SKM-1 treated with dmso at 0.1 percent for 144 hours (cell line): Measurements from ENCODE around the gene PUSL1.

Source experiments
- DNase-seq: peaks from one replicate; lab custom pipeline; 2025; ENCODE audit not compliant: unreplicated experiment; lab: John Stamatoyannopoulos, UW

Gene PUSL1

DNA sequence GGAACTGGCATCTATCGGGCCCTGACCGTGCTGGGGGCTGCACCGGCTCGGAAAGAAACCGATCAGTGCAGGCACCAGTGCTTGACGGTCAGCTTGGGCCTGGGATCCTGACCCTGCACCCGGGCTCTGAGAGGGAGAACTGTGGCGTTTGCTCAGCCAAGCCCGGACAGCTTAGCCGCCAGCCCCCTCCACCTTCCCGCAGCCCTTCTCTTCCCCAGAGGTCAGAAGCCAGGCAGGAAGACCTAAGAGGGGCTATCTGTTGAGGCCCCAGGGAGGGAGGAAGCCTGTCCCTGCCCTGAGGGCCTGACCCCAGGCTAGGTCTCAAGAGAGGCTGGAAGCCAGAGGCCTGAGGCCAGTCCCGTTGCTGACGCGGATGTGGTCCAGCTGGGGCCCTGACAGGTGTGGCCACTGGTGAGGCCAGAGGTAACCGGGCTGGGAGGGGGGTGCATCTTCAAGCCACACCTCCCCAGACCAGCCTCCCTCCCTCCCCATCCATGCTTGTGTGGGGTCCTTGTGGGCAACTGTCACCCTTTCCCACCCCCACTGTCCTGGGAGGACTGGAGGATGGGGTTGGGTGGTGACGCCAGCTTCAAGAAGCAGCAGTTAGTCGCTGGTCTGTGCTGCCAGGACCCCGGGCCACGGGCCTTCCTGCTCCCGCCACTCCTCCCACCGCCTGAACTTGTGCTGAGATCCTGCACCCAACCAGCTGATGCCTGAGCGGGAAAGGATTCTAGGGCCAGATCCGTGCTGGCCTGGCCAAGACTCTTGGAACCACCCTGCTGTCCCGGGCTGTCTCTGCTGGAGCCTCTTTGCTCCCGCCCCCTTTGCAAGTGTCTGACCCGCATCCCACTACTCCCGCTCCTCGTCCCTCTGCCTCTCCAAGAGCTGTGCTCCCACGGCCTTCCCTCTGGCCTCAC is 43.4 kb downstream of the PUSL1 start:
- DNase-seq: no peak

DNA sequence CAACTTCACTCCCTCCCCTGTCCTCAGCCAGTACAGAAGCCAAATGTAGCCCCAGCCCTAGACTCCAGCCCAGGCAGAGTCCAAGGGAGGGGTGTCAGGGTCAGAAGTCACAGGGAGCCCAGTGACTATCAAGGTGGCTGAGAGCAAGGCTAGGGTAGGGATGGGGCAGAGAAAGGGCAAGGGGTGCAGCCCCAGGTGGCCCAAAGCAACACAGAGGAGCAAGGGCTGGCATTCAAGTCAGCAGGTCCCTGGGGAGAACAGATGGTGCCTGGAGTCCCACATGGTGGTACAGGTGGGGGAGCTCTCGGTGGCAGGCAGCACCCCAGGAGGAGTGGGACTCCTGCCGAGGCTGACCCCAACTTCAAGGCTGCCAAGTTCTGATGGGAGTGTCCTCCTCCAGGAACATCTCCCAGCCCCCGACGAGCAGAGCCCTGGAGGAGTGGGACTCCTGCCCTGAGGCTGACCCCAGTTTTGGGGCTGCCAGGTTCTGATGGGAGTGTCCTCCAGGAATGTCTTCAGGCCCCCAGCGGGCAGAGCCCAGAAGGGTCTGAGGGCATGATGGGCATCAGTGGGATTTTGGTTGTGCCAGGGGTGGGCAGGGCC is 44.5 kb downstream of the PUSL1 start:
- DNase-seq: no peak

DNA sequence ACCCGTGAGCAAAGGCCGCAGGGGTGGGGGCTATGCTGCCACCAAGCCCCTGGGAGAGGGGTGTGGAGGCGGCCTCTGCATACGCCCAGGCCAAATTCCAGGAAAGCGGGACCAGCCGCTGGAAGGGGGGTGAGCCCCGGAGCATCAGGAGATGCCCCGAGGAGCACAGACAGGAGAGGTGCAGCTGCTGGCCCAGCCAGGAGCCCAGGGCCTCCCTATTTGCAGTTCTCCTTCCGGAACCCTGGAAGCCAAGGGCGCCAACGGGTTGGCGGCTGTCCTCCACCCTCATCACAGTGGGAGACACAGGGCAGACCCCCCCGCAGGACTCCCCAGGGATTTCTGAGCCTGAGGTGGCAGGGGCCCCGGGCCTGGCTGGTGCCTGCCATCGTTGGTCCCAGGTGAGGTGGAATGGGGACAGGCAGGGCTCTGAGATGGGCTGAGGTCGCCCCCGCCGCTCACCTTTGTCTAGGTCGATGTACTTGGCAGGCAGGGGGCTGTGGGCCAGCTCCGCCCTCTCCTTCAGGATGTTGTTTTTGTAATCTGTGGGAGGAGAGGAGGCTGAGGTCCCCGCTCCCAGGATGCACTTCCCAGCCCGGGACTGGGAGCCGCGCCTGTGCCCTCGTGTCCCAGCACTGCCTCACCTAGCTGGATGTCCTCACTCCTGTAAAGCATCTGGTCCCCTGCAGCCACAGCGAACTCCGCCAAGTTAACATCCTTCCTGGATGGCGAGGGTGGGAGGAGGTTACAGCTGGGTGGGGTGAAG is 45.2 kb downstream of the PUSL1 start:
- DNase-seq: no peak

DNA sequence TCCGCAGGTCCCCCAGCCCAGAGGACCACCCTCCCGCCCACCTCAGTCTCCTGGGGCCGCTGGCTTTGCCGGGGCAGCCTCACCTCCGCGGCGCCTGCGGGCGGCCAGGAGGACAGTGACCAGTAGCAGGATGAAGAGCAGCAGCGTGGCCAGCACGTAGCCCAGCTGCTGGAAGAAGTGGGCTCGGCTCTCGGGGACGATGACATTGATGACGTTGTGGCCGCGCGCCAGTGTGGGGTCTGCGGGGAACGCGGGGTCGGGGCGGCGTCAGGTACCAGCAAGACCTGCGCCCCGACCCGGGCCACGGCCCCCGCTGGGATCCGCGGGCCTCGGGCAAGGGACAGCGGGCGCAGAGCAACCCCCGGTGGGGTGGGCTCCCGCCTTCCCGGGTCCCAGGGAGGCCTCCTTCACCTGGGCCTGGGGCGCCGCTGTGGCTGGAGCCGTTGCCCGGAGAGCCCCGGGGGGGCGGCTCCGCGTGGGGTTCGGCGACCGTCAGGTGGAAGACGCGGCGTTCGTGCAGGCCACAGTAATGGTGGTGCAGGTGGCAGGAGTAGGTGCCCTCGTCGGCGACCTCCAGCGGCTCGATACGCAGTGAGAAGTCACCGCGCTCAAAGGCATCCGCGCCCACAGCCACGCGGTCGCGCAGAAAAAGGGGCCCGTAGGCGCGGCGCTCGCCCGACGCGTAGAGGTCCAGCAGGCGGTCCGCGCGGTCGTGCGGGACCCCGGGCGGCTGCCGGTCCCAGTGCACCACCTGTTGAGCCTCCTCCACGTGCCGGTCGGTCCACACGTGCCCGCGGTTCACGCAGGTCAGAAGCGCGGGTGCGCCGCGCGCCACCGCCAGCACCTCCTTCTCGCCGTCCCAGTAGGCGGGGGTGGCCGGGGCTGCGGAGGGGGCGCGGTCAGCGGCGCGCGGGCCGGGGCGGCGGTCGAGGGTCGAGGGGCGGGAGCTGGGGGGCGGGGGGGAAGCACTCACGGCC is 46.2 kb downstream of the PUSL1 start:
- DNase-seq: no peak

DNA sequence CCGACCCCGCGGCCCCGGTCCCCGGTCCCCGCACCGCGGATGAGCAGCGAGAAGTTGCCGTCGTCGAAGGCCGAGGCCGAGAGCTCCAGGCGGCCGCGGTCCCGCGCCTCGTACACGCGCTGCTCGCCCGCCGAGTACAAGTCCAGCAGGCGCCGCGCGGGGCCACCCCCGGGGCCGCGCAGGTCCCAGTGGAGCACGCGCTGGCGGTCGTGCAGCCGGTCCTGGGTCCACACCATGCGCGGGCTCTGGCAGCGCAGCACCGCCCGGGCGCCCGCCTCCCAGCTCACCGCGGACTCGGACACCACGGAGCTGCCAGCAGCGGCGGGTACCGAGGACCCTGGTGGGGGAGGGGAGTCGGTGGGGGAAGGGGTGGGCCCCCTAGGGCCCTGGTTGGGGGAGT is 47.0 kb downstream of the PUSL1 start:
- DNase-seq: no peak

DNA sequence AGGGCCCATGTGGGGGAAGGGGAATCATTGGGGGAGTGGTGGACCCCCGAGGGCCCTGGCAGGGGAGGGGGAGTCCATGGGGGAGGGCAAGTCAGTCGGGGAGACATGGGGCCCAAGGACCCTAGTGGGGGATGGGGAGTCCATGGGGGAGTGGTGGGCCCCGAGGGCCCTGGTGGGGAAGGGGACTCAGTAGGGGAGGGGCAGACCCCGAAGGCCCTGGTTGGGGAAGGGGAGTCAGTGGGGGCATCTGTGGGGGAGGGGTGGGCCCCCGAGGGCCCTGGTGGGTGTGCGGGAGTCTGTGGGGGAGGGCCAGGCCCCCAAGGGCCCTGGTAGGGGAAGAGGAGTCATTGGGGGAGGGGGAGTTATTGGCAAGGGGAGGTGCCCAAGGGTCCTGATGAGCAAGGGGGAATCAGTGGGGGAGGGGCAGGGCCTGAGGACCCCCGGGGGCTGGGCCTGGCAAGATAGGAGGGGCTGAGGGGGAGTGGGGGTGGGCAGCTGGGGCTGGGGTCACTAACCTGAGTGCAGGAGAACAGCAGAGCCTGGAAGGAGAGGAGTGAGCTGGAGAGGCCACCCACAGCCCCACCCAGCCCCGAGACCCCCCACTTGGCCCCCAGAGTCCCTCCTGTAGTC is 47.9 kb downstream of the PUSL1 start:
- DNase-seq: no peak

DNA sequence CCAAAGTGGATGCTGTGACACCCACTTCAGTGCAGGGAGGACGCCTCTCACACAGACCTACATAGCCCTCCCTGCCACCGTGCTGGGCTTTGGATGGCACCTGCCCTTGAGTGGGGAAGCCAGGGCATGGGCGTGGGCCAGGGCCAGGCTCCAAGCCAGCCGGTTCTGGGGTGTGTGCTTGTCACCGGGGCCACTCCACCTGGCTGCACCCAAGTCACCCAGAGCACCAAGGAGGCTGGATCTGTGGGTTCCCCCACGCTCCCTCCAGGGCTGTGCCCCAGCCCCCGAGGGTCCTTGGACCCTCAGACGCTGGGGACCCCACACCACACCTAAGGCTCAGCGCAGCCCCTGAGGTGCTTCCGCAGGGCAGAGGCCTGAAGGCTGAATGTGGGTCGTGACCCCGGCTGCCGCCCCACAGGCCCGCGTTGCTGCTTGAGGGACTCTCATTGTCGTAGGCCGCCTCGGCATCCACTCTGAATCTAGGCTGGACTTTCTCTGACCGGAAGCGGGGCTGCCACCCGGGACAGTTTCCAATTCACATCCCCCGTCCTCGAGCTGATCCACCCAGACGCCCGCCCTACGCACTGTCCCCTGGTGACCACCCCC is 48.5 kb downstream of the PUSL1 start:
- DNase-seq: no peak

DNA sequence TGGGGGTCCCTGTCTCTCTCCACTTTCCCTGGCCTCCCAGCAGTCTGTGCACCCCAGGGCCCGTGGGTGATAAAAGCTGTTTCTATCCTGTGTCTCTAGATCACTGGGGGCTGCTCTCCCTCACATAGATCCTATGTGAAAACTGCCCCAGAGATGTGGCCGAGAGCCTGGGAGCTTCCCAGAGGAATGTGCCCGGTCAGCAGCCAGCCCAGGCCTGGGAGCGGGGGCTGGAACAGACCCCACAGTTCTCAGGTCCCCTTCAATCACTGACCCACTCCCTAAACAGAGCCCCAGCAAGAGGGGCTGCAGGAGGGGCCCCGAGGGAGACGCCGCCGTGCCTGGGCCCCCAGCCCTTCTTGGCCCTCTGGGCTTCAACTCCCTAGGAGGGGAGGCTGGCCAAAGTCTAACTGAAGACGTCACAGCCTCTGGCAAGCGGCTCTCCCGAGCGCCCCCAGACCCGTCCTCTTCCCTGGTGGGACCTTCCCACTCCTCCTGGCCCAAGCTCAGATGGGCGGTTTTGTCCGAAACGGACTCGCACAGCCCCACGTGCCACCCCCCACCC is 49.6 kb downstream of the PUSL1 start:
- no peak for DNase-seq

DNA sequence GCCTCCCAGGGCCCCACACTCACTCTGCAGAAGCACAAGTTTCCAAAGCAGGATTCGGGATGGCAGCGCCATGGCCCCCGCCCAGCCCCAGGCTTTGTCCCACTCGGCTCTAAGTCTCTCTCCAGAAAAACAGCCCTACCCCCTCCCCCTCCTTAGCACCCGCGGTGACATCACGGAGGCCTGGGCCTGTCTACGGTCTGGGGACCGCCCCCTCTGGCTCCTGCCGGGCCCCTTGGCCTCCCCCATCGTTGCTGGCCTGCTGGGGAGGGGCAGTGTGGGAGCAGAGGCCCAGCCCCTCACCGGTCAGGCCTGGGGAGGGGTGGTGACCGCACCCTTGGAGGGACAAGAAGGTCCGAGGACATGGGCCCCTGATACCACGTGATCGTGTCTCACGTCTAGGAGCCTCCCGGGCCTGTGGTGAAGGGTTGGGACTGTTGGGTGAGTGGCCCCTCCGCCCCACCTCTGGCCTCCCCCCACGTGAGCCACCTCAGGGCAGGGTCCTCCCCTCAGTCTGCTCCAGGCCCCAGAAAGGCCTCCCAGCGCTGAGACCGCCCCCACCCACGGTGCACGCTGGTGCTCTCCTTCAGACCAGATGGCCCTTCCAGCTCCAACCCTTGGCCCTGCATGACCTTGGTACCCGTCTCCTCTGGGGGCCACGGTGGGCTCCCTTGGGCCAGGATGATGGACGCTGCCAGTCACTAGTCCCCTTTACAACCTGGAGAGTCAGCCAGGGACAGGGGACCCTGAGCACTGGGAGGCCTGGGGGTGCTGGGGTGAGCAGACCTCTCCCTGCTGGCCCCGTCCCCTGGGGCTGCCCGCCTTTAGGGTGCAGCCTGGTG is 50.3 kb downstream of the PUSL1 start, which contains the start of gene MXRA8:
Gene MXRA8 (minus strand): TSS at position 123 of the 839 bp plus-strand sequence. CDS start 51 bp downstream, at position 72.
- DNase-seq: no peak

DNA sequence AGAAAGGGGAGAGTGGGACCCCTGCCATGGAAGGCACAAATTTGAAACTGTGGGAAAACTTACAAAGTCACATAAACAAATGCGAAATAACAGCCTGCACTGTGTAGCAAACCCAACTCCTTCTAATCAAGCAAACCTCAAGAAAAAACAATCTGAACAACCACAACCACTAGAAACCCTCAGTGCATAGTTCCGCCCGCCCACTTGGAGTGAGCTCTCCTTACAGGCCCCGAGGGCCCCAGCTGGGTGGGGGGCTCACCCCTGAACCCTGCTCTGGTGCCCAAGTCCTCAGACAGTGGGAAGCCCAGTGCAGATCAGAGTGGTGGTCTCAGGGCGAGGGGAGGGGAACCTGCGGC is 50.9 kb downstream of the PUSL1 start:
- DNase-seq: no peak

DNA sequence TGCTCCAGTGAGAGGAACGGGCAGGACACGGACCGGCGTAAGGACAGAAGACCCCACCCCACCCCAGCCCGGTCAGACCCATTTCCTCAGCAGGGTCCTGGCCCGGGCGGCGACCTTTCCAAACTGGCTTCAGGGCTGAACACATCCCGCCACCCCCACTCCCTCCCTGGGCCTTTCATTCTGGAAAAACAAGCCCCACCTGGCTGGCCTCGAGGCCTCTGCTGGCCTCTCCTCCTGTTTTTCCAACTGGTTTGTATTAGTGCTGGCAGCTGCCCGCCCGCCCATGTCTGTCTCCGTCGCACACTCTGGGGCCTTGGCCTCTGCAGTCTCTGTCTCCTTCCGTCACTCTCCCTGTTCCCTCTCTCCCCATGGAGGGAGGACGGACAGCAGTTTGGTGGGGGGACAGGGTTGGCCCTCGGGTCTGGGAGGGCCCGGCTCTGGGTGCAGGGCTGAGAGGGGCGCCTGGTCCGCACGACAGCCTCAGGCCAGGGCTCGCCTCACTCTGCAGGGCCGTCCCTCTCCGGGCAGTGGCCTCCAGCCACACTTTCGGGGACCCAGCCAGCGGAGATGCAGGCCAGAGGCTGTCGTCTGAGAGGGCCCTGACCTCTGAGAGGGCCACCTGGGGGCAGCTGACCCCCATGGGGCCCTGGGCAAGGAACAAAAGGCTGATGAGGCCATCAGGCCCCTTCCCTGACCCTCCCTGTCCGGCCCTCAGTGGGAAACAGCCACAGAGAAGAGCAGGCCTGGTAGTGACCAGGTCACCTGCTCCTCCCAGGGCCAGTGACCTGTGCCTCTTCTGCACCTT is 51.5 kb downstream of the PUSL1 start:
- DNase-seq: no peak

DNA sequence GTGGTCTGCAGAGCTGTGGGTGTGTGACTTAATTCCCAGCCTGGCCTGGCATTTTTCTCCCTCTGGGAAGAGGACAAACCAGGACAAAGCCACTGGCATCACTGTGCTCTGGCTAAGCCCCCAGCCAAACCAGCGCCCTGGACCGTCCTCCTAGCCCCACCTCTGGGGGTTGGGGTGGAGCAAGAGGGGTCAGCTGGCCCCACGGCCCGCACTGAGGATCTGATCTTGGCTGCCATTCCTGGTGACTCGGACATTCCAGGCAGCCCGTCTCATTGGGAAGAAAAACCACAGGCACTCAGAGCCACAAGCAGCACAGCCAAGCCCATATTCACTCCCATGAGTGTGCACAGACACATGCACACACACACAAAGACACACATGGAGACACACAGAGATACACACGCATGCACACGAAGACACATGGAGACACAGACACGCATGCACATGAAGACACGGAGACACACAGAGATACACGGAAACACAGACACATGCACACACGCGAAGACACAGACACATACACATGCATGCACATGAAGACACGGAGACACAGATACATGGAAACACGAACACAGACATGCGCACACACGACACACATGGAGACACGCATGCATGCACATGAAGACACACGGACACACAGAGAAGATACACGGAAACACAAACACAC is 52.2 kb downstream of the PUSL1 start:
- DNase-seq: no peak
